ENCODE results near the gene TGFBRAP1. TPM values are rescaled to one million over a fixed set of nuclear protein-coding genes. Genes with fewer than 3 reads are reported as not detected.

TGFBRAP1 gene
- total and polyA plus RNA-seq, 4 donors = 1.8 to 10.4 (median 6.8) TPM

GRCh38 chr2:105329197-105329554 lies 359 bp downstream of the TGFBRAP1 start:
- Histone ChIP-seq H3K4me1 (ENCODE audit: control insufficient read depth in 4 of 4, insufficient read depth in 4 of 4, low read length in 3 of 4) (peaks cover 7 to 26% (median 15%) of the 10 kb centered on the region in 4 donors), H3K9me3 (ENCODE audit: control insufficient read depth in 4 of 4, low read length in 3 of 4) (no peaks in the 10 kb centered on the region), H3K4me3 (ENCODE audit: low read depth in 1 of 3, low read length in 3 of 3) (peak overlapping the region; percentile 80 to 93 (median 88)), H3K9ac (ENCODE audit: low read depth in 1 of 2, low read length in 2 of 2) (peak overlapping the region; percentile 61 to 62), H3K27me3 (ENCODE audit: control insufficient read depth in 4 of 4, insufficient read depth in 4 of 4, low read length in 3 of 4) (no peaks in the 10 kb centered on the region), H3K27ac (ENCODE audit: low read depth in 1 of 2, low read length in 2 of 2) (peak overlapping the region; percentile 62 to 63), H3K36me3 (ENCODE audit: control insufficient read depth in 4 of 4, insufficient read depth in 3 of 4, low read depth in 1 of 4, low read length in 3 of 4) (no peaks in the 10 kb centered on the region)
- no peak for TF ChIP-seq GABPA (IDR thresholded peaks at IDR 0.05 in 1 of 2, conservative IDR thresholded peaks at IDR 0.05 in 1 of 2)
- TF ChIP-seq JUND (IDR thresholded peaks at IDR 0.05) = no peak
- TF ChIP-seq REST (IDR thresholded peaks at IDR 0.05) = no peak
- TF ChIP-seq HNF4G (IDR thresholded peaks at IDR 0.05) = no peak
- TF ChIP-seq ZBTB33 (IDR thresholded peaks at IDR 0.05) = no peak
- TF ChIP-seq MAX (IDR thresholded peaks at IDR 0.05) = no peak
- no peak for TF ChIP-seq YY1 (IDR thresholded peaks at IDR 0.05)
- no peak for TF ChIP-seq FOXA2 (IDR thresholded peaks at IDR 0.05)
- TF ChIP-seq RAD21 (IDR thresholded peaks at IDR 0.05) = no peak
- TF ChIP-seq FOXA1 (IDR thresholded peaks at IDR 0.05) = no peak
- no peak for TF ChIP-seq ATF3 (IDR thresholded peaks at IDR 0.05)
- TF ChIP-seq CTCF (IDR thresholded peaks at IDR 0.05; ENCODE audit: low read depth, low read length, missing input control) = no peak
- no peak for TF ChIP-seq TAF1 (conservative IDR thresholded peaks at IDR 0.05)
- TF ChIP-seq RXRA (IDR thresholded peaks at IDR 0.05) = no peak
- no peak for TF ChIP-seq NR2F2 (IDR thresholded peaks at IDR 0.05)
- TF ChIP-seq SP1 (IDR thresholded peaks at IDR 0.05) = no peak
- 0% methylated on average over 17 of the region's 17 CpGs for WGBS
- DNase-seq (ENCODE audit: low spot score) = no peak

Data from liver (tissue), 9 donors.